GM10266 (cell line): ENCODE measurements around the gene SEMA6A.

Experiments used
- DNase-seq: peaks from one replicate; pipeline ENCODE4 v3.0.0; 2012; ENCODE audit errors: extremely low spot score
- TF ChIP-seq, protein P1 (sequence below): IDR thresholded peaks from 2 replicates; pipeline ENCODE4 v1.5.1; 2012; ENCODE audit warnings: mild to moderate bottlenecking, low read depth; ENCODE audit not compliant: control insufficient read depth, insufficient read depth; ENCODE audit errors: missing control alignments

The SEMA6A gene, protein sequence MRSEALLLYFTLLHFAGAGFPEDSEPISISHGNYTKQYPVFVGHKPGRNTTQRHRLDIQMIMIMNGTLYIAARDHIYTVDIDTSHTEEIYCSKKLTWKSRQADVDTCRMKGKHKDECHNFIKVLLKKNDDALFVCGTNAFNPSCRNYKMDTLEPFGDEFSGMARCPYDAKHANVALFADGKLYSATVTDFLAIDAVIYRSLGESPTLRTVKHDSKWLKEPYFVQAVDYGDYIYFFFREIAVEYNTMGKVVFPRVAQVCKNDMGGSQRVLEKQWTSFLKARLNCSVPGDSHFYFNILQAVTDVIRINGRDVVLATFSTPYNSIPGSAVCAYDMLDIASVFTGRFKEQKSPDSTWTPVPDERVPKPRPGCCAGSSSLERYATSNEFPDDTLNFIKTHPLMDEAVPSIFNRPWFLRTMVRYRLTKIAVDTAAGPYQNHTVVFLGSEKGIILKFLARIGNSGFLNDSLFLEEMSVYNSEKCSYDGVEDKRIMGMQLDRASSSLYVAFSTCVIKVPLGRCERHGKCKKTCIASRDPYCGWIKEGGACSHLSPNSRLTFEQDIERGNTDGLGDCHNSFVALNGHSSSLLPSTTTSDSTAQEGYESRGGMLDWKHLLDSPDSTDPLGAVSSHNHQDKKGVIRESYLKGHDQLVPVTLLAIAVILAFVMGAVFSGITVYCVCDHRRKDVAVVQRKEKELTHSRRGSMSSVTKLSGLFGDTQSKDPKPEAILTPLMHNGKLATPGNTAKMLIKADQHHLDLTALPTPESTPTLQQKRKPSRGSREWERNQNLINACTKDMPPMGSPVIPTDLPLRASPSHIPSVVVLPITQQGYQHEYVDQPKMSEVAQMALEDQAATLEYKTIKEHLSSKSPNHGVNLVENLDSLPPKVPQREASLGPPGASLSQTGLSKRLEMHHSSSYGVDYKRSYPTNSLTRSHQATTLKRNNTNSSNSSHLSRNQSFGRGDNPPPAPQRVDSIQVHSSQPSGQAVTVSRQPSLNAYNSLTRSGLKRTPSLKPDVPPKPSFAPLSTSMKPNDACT

DNA sequence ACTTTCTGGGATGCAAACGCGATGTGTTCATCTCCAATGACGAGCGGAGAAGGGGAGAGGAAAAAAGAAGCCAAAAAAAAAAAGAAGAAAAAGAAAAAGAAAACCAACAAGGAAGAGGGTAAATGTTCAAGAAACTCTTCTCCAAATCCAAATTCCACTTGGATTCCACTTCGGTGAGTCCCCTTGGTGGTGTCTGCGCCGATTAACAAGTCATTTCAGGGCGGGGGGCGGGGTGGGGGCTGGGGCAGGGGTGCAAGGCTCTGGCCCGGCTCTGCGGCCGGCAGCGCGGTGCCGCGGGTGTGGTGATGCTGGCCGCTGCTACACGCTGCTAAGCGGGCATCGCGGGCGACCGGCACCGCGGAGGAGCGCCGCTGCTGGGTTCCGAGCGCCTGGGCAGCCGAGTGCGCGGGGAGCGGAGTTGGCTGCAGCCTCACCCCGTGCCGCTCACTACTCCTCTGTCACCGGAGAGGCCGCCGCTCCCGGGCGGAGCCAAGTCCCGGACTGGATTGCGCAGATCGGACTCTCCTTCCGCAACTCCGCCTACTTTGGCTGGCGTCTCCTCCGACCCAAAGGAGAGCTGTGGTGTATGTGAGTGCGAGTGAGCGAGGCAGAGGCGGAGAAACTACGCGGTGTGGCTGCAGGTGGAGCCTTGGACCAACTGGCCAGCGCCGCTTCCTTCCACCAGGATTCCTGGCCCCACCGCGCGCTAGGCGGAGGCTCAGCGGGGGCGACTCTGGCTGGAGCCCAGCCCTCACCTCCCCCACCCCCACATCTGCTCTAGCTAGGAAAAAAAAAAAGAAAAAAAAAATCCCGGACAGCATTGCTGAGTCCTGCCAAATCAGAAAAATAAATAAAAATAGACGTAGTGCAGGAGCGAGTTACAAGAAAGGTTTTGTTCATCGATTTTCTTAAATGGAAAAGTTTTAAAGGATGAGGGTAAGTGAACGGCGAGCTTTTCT, at the start of gene SEMA6A:
TSS of gene SEMA6A (minus strand) at position 457 of the 959 bp plus-strand sequence. CDS start 69,879 bp downstream, outside the sequence.
- TF ChIP-seq, protein P1, sequence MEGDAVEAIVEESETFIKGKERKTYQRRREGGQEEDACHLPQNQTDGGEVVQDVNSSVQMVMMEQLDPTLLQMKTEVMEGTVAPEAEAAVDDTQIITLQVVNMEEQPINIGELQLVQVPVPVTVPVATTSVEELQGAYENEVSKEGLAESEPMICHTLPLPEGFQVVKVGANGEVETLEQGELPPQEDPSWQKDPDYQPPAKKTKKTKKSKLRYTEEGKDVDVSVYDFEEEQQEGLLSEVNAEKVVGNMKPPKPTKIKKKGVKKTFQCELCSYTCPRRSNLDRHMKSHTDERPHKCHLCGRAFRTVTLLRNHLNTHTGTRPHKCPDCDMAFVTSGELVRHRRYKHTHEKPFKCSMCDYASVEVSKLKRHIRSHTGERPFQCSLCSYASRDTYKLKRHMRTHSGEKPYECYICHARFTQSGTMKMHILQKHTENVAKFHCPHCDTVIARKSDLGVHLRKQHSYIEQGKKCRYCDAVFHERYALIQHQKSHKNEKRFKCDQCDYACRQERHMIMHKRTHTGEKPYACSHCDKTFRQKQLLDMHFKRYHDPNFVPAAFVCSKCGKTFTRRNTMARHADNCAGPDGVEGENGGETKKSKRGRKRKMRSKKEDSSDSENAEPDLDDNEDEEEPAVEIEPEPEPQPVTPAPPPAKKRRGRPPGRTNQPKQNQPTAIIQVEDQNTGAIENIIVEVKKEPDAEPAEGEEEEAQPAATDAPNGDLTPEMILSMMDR: no peak
- DNase-seq: peak; percentile 88

DNA sequence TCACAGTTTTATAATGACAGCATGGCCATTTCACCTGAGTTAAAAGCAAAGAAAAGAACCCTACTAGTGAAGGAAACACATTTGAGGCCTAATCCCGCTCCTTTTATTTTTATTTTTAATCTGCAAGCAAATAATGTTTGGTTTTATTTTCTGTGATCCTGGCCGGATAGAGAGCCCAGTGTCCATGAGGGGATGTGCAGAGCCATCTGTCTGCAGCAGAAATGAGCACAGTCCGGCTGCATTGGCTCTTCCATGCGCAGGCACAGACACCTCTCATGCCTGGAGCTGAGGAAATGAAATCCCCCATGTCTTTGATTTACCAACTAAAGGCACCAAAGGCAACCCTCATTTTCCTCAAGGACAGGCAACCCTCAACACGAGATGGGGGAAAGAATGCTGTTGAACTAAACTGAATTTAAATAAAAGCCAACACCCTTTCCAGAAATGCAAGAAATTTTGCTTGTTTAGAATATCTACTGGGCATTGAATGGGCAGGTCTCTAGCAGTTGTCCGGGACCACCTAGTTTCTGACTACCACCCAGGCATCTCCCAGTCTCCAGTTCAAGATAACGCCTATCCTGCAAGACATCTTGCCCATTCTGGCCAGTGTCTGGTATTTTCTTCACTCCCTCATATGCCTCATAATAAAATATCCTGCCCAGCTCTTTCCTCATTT, 47.9 kb upstream of the SEMA6A start:
- TF ChIP-seq, protein P1: no peak
- DNase-seq: no peak

DNA sequence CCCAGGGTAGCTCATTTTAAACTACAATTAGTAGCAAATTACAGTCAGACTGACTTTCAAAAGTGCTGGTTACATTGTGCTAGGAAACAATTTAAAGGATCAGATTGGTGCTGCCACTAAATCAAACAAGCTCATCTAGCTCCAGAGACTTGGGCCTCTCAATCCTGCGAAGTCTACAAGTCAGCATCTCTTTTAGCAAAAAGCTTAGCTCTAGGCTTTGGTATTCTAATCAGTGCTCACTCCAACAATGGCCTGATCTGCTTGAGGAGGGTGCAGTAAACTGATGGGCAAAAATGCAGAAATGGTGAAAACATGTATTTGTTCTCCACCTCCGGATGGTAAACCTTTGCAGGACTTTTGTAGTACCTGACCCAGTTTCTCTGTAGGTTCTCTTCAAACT, 47.0 kb upstream of the SEMA6A start:
- TF ChIP-seq, protein P1: no peak
- DNase-seq: no peak

DNA sequence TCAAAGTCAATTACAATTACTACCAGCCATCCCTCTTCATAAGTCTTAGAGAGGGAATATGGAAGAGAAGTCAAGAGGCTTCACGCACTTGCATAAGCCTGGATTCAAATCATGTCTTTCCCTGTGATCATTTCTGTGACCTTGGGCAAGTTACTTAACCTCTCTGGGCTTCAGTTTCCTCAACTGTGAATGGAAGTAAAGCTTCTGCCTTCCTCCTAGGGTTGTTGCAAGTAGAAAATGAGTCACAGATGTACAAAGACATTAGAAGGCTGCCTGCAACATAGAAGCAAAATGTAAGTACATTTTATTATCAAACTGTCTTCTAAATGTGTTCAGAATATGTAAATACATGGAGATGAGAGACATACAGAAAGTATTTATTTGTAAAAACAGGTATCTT, 42.3 kb upstream of the SEMA6A start:
- no peak for DNase-seq
- TF ChIP-seq, protein P1: no peak

DNA sequence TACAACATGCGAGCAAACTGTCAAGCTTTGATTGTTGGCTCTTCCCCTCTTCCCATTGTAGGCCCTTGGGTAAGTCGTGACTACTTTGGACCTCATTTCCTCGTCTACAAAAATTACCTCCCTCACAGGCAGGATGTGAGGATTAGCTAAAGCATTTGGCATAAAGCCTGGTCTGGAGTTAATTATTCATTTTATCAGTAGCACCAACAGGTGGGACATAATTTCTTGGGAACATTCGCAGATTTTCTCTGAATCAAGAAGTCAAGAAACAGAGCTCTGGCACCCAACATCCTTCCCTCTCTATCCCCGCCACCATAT, 39.9 kb upstream of the SEMA6A start:
- no peak for DNase-seq
- TF ChIP-seq, protein P1: no peak

DNA sequence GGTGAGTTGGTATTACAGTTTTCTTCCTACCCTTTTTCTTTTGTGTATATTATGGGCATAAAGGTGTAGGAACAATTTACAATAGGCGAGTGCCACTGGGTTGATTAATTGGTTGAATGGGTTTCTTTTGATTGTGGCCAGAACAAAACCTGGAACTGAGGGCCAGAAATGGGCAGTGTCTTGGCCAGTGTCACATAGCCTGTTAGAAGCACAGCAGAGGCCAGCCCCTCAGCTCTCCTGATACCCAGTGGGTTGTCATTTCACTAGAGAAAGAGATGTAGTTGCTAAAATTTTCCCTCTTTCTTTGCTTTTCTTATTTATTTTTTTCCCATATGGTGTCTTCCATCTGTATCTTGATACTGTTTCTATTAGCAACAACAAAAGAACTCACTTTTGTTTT, 38.8 kb upstream of the SEMA6A start:
- TF ChIP-seq, protein P1: no peak
- peak; percentile 16 for DNase-seq
